HL-60 (cell line): Measurements from ENCODE around the gene MAD2L2.
A peak's percentile ranks its signal among the peaks of the same experiment; 100 is the strongest.

Experiments
- DNase-seq, 2 experiments: peaks; one replicate each; pipeline ENCODE4 v3.0.0-alpha.2; 2010 to 2020; ENCODE audit warnings: low read depth in 1 of 2, low spot score in 1 of 2
- H3K27ac ChIP-seq: fragments of 250-450 bp; sonication (Bioruptor Pico); replicated peaks from 2 replicates; pipeline ENCODE4 v1.5.1; 2020; ENCODE audit warnings: mild to moderate bottlenecking, moderate library complexity
- H3K27me3 ChIP-seq: fragments of 250-450 bp; sonication (Bioruptor Pico); 2 replicates; pipeline ENCODE4 v1.5.1; 2021; ENCODE audit warnings: mild to moderate bottlenecking, moderate library complexity; ENCODE audit not compliant: insufficient read depth, poor library complexity, severe bottlenecking
- H3K4me3 ChIP-seq: replicated peaks from 2 replicates; pipeline ENCODE4 v1.5.1; 2011; ENCODE audit warnings: mild to moderate bottlenecking, control low read depth, low read length; ENCODE audit not compliant: insufficient read depth
- CTCF ChIP-seq: IDR thresholded peaks from one replicate; pipeline ENCODE4 v1.5.1; 2011; ENCODE audit warnings: low read length, control low read depth, inconsistent platforms; ENCODE audit not compliant: insufficient read depth
- GABPA ChIP-seq: IDR thresholded peaks from 2 replicates; pipeline ENCODE4 v1.6.1; 2012; ENCODE audit warnings: low read depth
- POLR2AphosphoS5 ChIP-seq: IDR thresholded peaks from 2 replicates; pipeline ENCODE4 v1.6.1; 2012; ENCODE audit warnings: low read depth
- REST ChIP-seq: IDR thresholded peaks from 2 replicates; pipeline ENCODE4 v1.6.1; 2012; ENCODE audit warnings: low read depth; ENCODE audit not compliant: insufficient replicate concordance
- SPI1 ChIP-seq: IDR thresholded peaks from 2 replicates; pipeline ENCODE4 v1.6.1; 2012; ENCODE audit warnings: low read depth, mild to moderate bottlenecking, borderline replicate concordance

MAD2L2 gene

GRCh38 chr1:11693917-11694316, 13.0 kb upstream of the MAD2L2 start:
- H3K27ac ChIP-seq = no peak overlapping the region
- no peak for DNase-seq
- H3K4me3 ChIP-seq = no peak overlapping the region
- TF ChIP-seq SPI1 = no peak
- no peak for TF ChIP-seq REST
- TF ChIP-seq CTCF = no peak
- no peak for TF ChIP-seq GABPA
- no peak for TF ChIP-seq POLR2AphosphoS5
- peaks cover 28% of the 10 kb centered on the region for H3K27me3 ChIP-seq

- no peak overlapping the region for H3K4me3 ChIP-seq
- peaks cover 28% of the 10 kb centered on the region for H3K27me3 ChIP-seq
- DNase-seq = peak in 1 of 2 experiments; percentile 35
- no peak for TF ChIP-seq GABPA
- no peak for TF ChIP-seq POLR2AphosphoS5
- TF ChIP-seq REST = no peak
- TF ChIP-seq SPI1 = no peak
- no peak for TF ChIP-seq CTCF
- H3K27ac ChIP-seq = no peak overlapping the region
These were observed 12.2 kb upstream of the MAD2L2 start for GRCh38 chr1:11693024-11693590.

GRCh38 chr1:11691928-11692711, 11.2 kb upstream of the MAD2L2 start:
- no peak overlapping the region for H3K27ac ChIP-seq
- DNase-seq = no peak
- no peak overlapping the region for H3K4me3 ChIP-seq
- peaks cover 28% of the 10 kb centered on the region for H3K27me3 ChIP-seq
- TF ChIP-seq CTCF = no peak
- TF ChIP-seq SPI1 = no peak
- no peak for TF ChIP-seq POLR2AphosphoS5
- no peak for TF ChIP-seq REST
- no peak for TF ChIP-seq GABPA
